Loucy (cell line): Measurements from ENCODE around the gene SERPINF2.

ENCODE experiments used
- H2AFZ ChIP-seq: fragments of 200-600 bp; sonication (generic); 2 replicates; pipeline ENCODE4 v1.6.0; 2016; ENCODE audit warnings: antibody characterized with exemption, mild to moderate bottlenecking, low read length, moderate library complexity
- H3F3A ChIP-seq: fragments of 200-600 bp; 2 replicates; pipeline ENCODE4 v1.6.0; 2016; ENCODE audit warnings: antibody characterized with exemption, low read depth, mild to moderate bottlenecking
- H3K27me3 ChIP-seq: fragments of 200-600 bp; sonication (generic); 2 replicates; pipeline ENCODE4 v1.6.1; 2014; ENCODE audit warnings: low read length, mild to moderate bottlenecking; ENCODE audit not compliant: insufficient read depth, poor library complexity, severe bottlenecking
- H3K36me3 ChIP-seq: fragments of 200-600 bp; sonication (generic); 2 replicates; pipeline ENCODE4 v1.6.1; 2016; ENCODE audit warnings: low read length; ENCODE audit not compliant: insufficient read depth
- H3K4me1 ChIP-seq: fragments of 200-600 bp; sonication (generic); 2 replicates; pipeline ENCODE4 v1.5.1; 2014; ENCODE audit warnings: low read length, mild to moderate bottlenecking; ENCODE audit not compliant: insufficient read depth, poor library complexity, severe bottlenecking
- H3K4me2 ChIP-seq: fragments of 200-600 bp; sonication (generic); 2 replicates; pipeline ENCODE4 v1.6.0; 2014; ENCODE audit warnings: antibody characterized with exemption, low read length, low read depth, mild to moderate bottlenecking; ENCODE audit not compliant: poor library complexity, severe bottlenecking
- H3K4me3 ChIP-seq: fragments of 200-600 bp; sonication (generic); 2 replicates; pipeline ENCODE4 v1.5.1; 2014; ENCODE audit warnings: low read length, mild to moderate bottlenecking, mixed read lengths; ENCODE audit not compliant: poor library complexity, severe bottlenecking
- H3K79me2 ChIP-seq: fragments of 200-600 bp; sonication (generic); 2 replicates; pipeline ENCODE4 v1.6.1; 2014; ENCODE audit warnings: low read length; ENCODE audit not compliant: insufficient read depth
- H3K9ac ChIP-seq: fragments of 200-600 bp; sonication (generic); 2 replicates; pipeline ENCODE4 v1.6.0; 2014; ENCODE audit warnings: mild to moderate bottlenecking, low read depth, low read length, moderate library complexity; ENCODE audit not compliant: poor library complexity, severe bottlenecking
- H3K9me2 ChIP-seq: fragments of 200-600 bp; sonication (generic); replicated peaks from 2 replicates; pipeline ENCODE4 v1.6.1; 2016; ENCODE audit warnings: low read depth, low read length, mixed read lengths
- H3K9me3 ChIP-seq: fragments of 200-600 bp; sonication (generic); 2 replicates; pipeline ENCODE4 v1.6.1; 2014; ENCODE audit warnings: mild to moderate bottlenecking, antibody characterized with exemption, low read length, low read depth; ENCODE audit not compliant: insufficient read depth
- H4K20me1 ChIP-seq: fragments of 200-600 bp; sonication (generic); 2 replicates; pipeline ENCODE4 v1.6.0; 2014; ENCODE audit warnings: antibody characterized with exemption, low read length, mild to moderate bottlenecking; ENCODE audit not compliant: insufficient read depth, poor library complexity, severe bottlenecking
- EZH2phosphoT487 ChIP-seq: fragments of 200-600 bp; IDR thresholded peaks from 2 replicates; pipeline ENCODE4 v1.6.1; 2018; ENCODE audit warnings: antibody characterized with exemption, mild to moderate bottlenecking, moderate library complexity, borderline replicate concordance
- TF ChIP-seq, protein P1 (sequence below): fragments of 200-600 bp; sonication (generic); conservative IDR thresholded peaks from 2 replicates; pipeline ENCODE4 v1.5.1; 2014; ENCODE audit warnings: mild to moderate bottlenecking, antibody characterized with exemption, low read length

Gene SERPINF2

DNA sequence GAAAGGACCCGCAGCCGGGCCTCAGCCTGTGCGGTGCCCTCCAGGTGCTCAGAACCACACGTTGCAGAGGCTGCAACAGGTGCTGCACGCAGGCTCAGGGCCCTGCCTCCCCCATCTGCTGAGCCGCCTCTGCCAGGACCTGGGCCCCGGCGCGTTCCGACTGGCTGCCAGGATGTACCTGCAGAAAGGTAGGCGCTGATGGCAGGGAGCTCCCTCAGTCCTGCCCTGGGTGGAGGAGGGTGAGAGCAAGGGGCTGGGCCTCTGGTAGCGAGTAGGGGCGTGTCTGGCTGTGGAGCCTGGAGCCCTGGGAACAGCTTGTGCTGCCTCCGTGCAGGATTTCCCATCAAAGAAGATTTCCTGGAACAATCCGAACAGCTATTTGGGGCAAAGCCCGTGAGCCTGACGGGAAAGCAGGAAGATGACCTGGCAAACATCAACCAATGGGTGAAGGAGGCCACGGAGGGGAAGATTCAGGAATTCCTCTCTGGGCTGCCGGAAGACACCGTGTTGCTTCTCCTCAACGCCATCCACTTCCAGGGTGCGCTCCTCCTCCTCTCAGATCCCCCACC, 4.4 kb downstream of the SERPINF2 start:
- Histone ChIP-seq H3K4me1 (no peaks in the 10 kb centered on the region), H3K9ac (no peak overlapping the region), H3K9me3 (no peaks in the 10 kb centered on the region), H4K20me1 (no peaks in the 10 kb centered on the region), H2AFZ (no peak overlapping the region), H3K9me2 (no peaks in the 10 kb centered on the region), H3K79me2 (no peaks in the 10 kb centered on the region), H3F3A (no peaks in the 10 kb centered on the region), H3K36me3 (no peaks in the 10 kb centered on the region), H3K4me2 (no peak overlapping the region), H3K27me3 (no peaks in the 10 kb centered on the region), H3K4me3 (no peak overlapping the region)
- no peak for TF ChIP-seq EZH2phosphoT487
- TF ChIP-seq, protein P1, sequence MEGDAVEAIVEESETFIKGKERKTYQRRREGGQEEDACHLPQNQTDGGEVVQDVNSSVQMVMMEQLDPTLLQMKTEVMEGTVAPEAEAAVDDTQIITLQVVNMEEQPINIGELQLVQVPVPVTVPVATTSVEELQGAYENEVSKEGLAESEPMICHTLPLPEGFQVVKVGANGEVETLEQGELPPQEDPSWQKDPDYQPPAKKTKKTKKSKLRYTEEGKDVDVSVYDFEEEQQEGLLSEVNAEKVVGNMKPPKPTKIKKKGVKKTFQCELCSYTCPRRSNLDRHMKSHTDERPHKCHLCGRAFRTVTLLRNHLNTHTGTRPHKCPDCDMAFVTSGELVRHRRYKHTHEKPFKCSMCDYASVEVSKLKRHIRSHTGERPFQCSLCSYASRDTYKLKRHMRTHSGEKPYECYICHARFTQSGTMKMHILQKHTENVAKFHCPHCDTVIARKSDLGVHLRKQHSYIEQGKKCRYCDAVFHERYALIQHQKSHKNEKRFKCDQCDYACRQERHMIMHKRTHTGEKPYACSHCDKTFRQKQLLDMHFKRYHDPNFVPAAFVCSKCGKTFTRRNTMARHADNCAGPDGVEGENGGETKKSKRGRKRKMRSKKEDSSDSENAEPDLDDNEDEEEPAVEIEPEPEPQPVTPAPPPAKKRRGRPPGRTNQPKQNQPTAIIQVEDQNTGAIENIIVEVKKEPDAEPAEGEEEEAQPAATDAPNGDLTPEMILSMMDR = no peak

DNA sequence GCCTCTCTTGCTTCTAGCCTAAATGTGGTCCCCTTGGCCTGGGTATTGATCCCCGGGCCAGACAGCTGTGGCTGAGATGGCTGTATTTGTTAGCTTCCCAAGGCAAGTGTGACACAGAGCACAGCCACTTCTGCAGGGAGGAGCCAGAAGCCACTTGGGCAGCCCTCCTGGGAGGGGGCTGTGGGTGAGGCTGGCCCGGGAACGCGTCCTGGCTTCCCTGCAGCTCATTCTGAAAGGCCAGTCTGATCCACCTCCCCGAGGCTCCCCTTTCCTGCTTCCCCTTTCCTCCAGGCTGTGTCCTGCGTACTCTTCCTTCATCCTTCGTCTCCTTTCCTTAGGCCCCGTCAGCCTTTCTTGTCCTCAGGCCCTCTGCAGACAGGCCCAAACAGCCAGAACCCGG, 8.0 kb downstream of the SERPINF2 start:
- TF ChIP-seq, protein P1 = no peak
- no peak for TF ChIP-seq EZH2phosphoT487
- H3K4me1 ChIP-seq = no peaks in the 10 kb centered on the region
- no peak overlapping the region for H2AFZ ChIP-seq

DNA sequence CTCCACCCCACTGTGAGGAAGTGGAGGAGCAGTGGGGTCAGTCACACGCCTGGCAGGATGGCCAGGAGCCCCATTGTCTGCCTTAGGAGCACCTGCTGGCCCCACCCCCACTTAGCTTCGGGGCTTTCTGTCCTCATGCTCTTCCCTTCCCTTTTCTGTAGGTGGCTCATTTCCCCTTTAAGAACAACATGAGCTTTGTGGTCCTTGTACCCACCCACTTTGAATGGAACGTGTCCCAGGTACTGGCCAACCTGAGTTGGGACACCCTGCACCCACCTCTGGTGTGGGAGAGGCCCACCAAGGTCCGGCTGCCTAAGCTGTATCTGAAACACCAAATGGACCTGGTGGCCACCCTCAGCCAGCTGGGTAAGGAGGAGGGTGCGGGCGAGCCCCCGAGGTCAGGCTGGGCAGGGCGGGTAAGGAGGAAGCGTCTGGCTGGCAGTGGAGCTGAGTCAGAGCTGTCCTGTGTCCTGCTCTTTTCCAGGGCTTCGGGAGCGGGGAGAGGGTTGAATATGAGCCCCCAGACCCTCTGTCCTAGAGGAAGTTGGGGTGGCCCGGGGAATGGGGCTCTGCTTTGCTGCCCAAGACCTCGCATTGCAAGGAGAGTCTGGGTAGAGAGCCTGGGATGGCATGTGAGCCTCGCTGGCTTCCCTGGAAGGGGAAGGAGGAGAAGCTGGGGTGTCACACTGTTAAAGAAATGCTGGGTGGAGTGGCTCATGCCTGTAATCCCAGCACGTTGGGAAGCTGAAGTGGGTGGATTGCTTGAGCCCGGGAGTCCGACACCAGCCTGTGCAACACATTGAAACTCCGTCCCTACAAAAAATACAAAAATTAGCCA, 10.0 kb downstream of the SERPINF2 start:
- Histone ChIP-seq H3K4me2 (no peak overlapping the region), H3K4me3 (no peak overlapping the region), H3K4me1 (no peaks in the 10 kb centered on the region), H3K36me3 (no peaks in the 10 kb centered on the region), H3F3A (no peaks in the 10 kb centered on the region), H3K9ac (no peak overlapping the region), H3K9me2 (no peaks in the 10 kb centered on the region), H2AFZ (peak overlapping the region; percentile 41; the same call in 1 of the 2 replicates), H3K79me2 (no peaks in the 10 kb centered on the region), H3K9me3 (no peaks in the 10 kb centered on the region), H4K20me1 (no peaks in the 10 kb centered on the region), H3K27me3 (no peaks in the 10 kb centered on the region)
- no peak for TF ChIP-seq EZH2phosphoT487
- TF ChIP-seq, protein P1 = no peak

More for the DNA sequence above, 8.0 kb downstream of the SERPINF2 start:
- H3K79me2 ChIP-seq = no peaks in the 10 kb centered on the region
- H3K36me3 ChIP-seq = no peaks in the 10 kb centered on the region
- H3K4me3 ChIP-seq = no peak overlapping the region
- no peaks in the 10 kb centered on the region for H3K27me3 ChIP-seq
- no peak overlapping the region for H3K9ac ChIP-seq
- no peak overlapping the region for H3K4me2 ChIP-seq
- no peaks in the 10 kb centered on the region for H3K9me2 ChIP-seq
- no peaks in the 10 kb centered on the region for H4K20me1 ChIP-seq
- no peaks in the 10 kb centered on the region for H3K9me3 ChIP-seq
- H3F3A ChIP-seq = no peaks in the 10 kb centered on the region
